ENCODE data around the gene LIM2. TPM values are rescaled to one million over a fixed set of nuclear protein-coding genes. Genes with fewer than 3 reads are reported as not detected.

LIM2 gene
- total RNA-seq, 1 donor from 2014 or later: not detected

- peak; percentile 99 for DNase-seq (ENCODE audit: low read depth)
Measured at GRCh38 chr19:51366389-51367254, 21.2 kb downstream of the LIM2 start.

DNA sequence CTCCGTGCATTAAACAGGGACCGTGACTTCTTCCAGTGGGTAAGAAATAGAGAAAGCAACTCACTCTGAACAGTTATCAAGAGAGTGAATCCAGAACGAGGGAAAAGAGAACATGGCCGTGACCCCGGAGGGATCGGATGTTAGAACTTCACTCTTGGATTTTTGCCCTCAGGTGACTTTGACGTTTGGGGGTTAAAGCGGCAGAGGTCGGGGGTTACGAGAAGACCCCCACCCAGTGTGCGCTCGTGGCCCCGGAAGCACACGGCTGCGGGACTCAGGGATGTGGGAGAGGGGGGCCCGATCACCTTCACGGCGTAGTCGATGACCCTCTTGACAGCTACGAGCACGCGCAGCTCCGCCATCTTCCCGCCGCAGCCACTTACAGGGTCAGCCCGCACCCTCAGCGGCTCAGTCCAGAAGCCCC lies 21.8 kb downstream of the LIM2 start, which contains the start of gene ETFB:
ETFB (minus strand) TSS at position 424 of the 424 bp plus-strand sequence; CDS start at position 362, 62 bp downstream.
- DNase-seq (ENCODE audit: low read depth): peak; percentile 31

GRCh38 chr19:51365211-51365964 lies 22.4 kb downstream of the LIM2 start:
- peak; percentile 42 for DNase-seq (ENCODE audit: low read depth)

GRCh38 chr19:51364200-51365106 lies 23.3 kb downstream of the LIM2 start:
- no peak for DNase-seq (ENCODE audit: low read depth)

- DNase-seq (ENCODE audit: low read depth): no peak
Measured at GRCh38 chr19:51361239-51361638, 26.5 kb downstream of the LIM2 start.

- DNase-seq (ENCODE audit: low read depth): peak; percentile 63
Measured at GRCh38 chr19:51359294-51359693, 28.5 kb downstream of the LIM2 start.

- DNase-seq (ENCODE audit: low read depth): no peak
Measured at GRCh38 chr19:51357952-51358351, 29.8 kb downstream of the LIM2 start.

GRCh38 chr19:51356159-51356801 lies 31.5 kb downstream of the LIM2 start:
- no peak for DNase-seq (ENCODE audit: low read depth)

DNA sequence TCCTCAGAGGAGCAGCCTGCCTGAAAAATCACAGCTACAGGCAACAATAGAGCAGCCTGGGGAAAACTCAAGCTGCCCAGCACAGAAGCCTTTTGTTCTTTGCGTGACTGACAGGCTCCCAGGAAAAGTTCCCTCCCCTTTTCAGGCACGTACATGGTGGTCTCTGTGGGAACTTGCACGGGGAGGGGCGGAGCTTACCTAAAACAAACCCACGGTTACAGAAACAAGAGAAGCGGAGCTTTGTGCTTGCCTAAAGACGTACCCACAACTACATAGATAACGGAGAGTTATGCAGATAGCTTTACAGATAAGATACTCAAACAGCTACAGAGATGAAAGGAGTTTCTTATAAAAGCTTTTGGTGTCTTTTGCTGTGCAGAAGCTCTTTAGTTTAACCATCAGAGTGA lies 33.0 kb downstream of the LIM2 start:
- DNase-seq (ENCODE audit: low read depth): no peak

- no peak for DNase-seq (ENCODE audit: low read depth)
Measured at GRCh38 chr19:51354103-51354741, 33.6 kb downstream of the LIM2 start.

- DNase-seq (ENCODE audit: low read depth): no peak
Measured at GRCh38 chr19:51352783-51353360, 34.9 kb downstream of the LIM2 start.

DNA sequence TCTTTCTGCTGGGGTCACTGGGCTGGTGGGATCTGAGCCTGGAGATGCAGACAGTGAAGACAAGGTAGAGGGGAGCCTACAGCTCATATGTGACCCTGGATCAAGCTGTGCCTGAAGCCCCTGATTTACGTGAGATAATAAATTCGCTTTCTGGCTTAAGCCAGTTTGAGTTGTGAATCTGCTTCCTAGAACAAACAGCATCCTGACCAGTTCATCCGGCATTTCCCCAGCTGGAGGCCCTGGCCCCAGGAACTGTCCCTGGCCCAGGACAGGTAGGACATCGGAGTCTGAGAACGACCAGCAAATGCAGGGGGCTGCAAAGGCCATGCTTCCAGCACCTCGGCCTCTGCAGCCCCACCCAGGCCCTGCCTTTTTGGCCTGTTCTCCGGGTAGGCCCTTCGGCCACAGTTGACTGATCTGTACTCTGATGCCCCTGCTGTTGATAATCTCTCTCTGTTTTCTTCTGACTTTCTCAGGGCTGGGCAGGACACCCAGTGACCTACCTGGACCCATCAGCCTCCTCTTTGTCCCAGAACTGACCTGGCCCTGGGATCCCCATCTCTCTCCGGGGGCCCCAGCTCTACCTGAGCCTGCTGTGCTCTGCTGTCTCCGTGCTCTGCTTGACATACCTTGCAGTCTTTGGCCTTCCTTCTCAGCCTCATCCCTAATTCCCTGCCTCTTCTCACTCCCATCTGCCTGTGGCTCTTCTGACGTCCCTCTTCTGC lies 36.3 kb downstream of the LIM2 start:
- DNase-seq (ENCODE audit: low read depth): no peak

DNA sequence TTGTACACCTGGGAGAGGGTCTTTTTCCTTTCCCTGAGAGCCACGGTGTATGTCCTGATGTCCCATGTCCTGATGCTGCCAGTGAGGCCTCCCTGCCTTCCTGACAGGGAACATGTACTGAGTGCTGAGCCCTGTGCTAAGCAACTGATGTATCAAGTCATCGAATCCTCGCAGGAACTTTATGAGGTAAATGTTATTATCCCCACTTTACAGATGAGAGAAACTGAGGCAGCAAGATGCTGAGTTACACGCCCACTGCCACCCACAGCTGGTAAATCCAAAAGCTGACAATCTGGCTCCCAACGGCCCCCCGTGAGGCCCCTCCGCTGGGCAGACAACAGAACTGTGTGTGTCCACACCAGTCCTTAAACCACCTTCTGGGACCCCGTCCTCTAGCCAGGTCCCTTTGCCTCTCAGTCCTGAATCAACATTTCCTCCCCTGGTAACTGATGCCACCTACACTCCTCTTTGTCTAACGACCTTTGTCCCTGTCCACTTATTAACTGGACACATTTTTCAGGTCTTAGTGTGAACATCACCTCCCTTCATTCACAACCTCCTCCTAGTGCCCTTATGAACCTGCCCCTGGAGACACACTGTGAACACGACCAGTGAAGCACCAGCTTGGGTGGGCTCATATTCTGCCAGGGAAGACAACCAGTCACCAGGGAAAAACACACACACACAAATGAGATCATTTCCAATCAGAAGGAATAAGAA lies 40.4 kb downstream of the LIM2 start:
- DNase-seq (ENCODE audit: low read depth): no peak

DNA sequence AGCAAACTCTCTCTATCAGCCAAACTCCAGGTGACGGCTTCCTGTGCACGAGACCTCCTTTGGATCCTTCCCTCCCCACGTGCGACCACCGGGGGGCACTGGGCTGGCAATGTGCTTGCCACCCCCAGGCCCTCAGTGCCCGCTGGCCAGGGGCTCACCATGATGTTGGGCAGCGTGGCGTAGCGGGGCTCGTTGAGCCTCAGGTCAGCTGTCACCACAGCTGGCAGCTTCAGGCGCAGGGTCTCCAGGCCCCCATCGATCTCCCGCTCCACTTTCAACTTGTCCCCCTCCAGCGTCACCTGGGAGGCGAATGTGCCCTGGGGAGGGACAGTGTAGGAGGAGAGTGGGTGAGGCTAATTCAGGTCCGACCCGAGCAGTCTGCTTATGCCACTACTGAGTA lies 41.0 kb downstream of the LIM2 start:
- DNase-seq (ENCODE audit: low read depth): no peak

GRCh38 chr19:51345076-51345620 lies 42.6 kb downstream of the LIM2 start:
- no peak for DNase-seq (ENCODE audit: low read depth)

DNA sequence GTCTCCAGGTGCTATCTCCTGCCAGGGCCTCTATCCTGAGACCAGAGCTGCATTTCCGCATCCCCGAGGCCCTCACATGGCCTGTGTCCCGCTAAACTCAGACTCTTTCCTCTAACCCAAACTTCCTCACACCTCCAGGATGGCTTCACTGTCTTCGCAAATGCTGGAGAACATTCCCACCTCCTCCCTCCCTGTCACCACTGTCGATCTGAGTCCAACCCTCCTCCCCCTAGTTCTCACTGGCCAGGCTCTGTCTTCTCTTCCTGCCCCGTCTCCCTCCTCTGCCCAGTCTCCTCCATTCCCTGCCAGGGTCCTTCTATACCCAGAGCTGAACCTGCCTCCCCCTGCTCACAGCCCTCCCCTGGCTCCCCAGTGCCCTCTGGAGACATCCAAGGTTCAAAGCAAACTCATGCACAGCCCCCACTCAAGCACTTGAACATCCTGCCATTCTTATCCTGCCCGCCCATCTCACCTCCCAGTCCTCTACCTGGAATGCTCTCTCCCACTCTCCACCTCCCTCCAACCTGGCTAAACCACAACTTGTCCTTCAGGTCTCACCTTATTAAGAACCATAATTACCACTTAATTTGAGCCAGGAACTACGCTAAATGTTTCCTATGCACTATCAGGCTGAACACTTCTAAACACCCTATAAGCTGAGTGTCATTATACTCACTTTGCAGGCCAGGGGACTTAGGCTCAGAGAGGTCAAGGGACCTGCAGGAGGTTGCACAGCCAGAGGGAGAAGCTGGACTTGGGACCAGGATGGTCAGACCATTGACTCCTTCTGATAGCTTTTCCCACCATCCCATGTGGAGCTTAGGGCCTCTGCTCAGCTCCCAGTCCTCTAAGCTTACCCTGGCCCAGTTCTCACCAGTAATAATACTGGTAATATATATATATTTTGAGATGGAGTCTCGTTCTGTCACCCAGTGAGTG lies 44.9 kb downstream of the LIM2 start:
- no peak for DNase-seq (ENCODE audit: low read depth)

DNA sequence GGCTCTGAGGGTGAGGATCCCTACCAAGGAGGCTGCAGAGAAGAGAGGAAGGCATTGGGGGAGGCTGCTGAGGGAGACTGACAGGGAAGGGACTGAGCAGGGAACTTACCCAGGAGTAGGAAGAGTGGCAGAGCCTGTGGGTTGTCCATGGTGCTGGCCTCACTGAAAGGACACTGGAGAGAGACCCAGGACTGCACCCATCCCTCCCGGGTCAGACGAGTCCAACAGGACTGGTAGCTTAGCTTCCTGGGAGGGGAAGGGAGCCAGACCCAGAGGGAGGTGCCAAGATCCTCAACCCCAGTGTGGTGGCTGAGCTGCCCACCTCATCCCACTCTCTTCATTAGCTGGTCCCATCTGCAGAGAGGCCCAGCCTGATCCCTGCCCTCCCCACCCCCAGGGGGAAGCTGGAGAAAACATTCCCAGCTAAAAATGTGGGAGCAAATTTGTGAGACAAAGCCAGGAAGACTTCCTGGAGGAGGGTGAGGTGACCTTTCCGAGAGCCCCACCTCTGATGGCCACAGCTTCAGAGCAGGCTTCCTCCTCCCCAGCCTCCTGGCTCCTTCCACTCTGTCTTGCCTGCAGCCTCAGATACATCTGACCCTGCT lies 45.7 kb downstream of the LIM2 start, which contains the start of gene VSIG10L:
VSIG10L (minus strand) TSS at position 164 of the 605 bp plus-strand sequence; CDS start at position 149, 15 bp downstream.
- no peak for DNase-seq (ENCODE audit: low read depth)

All from myocyte (in vitro differentiated cells).